HG02798 (cell line): ENCODE data around the gene MACROH2A1.

Source experiments
- ATAC-seq: cut with Tn5 transposase; IDR thresholded peaks from one replicate; pipeline ENCODE4 v1.9.1; 2021; ENCODE audit warnings: mild to moderate bottlenecking; ENCODE audit not compliant: unreplicated experiment, poor library complexity

MACROH2A1 gene

GRCh38 chr5:135335031-135335828 lies 63.8 kb downstream of the MACROH2A1 start:
- ATAC-seq = no peak

DNA sequence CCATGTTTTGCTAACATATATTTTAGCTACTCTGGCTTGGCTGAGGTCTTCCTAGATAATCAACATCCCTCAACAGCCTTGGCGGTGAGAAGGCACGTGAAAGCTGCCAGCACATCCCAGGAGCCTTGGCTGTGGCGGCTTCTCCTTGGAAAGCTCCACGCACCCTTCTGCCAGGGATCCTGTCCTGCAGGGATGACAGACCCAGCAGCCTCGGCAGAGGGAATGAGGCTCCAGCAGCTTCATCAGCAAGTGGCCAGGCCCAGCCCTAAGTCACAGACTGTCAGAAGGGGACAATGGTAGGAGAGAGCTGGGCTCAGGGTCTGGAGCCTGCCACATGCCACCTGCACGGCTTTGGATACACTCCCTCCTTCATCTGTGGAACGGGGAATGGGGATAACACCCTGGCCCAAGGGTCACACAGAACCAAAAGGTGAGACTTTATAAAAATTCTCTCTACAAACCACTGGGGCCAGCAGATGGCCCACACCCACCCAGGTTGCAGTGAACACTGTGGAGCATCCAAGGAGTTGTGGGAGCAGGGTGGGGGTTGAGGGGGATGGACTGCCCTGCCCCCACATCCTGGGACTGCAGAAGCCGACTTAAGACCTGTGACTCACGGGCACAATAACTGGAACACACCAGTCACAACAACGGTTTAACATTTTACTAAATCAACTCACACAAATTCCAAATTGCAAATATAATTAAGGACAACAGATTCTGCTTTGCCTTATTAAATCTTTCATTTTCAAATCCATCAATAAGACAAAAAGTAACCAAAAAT lies 65.1 kb downstream of the MACROH2A1 start:
- no peak for ATAC-seq

GRCh38 chr5:135332519-135333150 lies 66.4 kb downstream of the MACROH2A1 start:
- no peak for ATAC-seq

DNA sequence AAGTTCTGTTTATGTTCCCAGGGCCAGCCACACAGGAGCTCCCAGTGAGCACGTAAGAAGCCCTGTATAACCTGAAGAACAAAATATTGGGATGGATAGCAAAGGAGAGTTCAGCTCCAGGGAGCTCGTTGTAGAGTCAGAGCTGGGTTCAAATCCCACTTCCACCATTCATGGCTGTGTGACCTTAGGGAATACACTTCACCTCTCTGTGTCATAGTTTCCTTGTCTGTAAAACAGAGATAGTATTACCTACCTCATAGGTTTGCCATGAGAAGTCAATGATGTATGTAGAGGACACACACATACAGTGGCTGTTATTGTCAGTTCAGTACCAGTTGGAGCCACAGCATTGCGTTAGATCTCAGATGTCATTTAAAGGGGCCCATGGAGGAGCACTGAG lies 67.4 kb downstream of the MACROH2A1 start:
- ATAC-seq = no peak

- ATAC-seq = no peak
Observed at GRCh38 chr5:135330798-135331096, 68.3 kb downstream of the MACROH2A1 start.

- no peak for ATAC-seq
Observed at GRCh38 chr5:135329913-135330797, 68.9 kb downstream of the MACROH2A1 start.

GRCh38 chr5:135329066-135329912 lies 69.7 kb downstream of the MACROH2A1 start:
- no peak for ATAC-seq

DNA sequence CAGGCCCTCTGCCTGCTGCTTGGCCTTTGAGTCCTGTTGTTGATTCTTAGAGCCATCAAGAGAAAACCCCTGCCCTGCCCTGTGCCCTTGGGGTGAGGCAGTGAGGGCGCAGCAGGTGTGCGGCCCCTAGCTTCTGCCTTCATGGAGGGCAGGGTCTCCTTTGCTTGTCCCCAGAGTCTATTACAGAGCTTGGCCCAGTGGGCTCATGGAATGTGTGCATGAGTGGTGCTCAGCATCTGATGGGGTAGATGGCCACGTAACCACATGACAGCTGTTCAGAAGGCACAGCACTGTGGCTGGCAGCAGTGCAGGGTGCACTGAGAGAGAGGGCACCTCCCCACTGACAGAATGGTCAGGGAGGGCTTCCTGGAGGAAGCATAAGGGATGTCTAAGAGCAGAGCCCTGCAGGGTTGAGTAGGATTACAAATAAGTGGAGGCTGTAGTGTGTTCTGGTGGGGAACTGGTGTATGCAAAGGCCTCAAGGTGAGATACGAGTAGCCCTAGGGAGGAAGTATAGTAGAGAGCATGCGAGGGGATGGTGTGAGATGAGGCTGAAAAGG lies 70.8 kb downstream of the MACROH2A1 start:
- ATAC-seq = no peak

DNA sequence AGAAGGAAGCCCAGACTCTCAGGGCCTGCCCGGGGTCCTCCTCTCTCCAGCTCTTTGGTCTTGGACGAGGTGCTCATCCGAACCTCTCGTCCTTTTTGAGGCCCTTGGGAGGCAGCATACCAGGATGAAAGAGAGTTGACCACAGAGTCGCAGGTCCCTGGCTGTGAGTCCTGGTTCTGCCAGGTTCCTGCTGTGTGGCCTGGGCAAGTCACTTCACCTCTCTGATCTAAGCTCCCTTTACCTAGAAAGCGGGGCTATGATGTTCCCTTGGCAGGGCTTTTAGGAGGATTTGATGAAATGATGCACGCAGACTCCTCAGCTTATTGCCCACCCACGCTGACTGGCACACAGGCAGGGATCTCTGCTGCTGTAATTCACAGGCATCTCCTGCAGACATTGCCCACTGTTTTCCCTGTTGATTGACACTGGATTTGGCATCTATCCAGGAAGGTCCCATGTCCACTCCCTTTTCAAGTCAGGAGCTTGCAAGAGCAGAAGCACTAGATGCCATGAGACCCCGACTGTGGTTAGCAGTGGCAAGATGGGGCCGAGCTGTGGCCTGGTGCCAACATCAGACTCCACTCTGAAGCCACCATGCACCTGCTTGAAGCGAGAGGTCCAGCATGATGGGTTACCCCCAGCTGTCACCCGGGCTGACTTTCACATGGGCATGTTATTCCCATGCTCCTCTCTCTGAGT lies 71.5 kb downstream of the MACROH2A1 start:
- ATAC-seq = no peak

- no peak for ATAC-seq
Observed at GRCh38 chr5:135326296-135327254, 72.5 kb downstream of the MACROH2A1 start.

DNA sequence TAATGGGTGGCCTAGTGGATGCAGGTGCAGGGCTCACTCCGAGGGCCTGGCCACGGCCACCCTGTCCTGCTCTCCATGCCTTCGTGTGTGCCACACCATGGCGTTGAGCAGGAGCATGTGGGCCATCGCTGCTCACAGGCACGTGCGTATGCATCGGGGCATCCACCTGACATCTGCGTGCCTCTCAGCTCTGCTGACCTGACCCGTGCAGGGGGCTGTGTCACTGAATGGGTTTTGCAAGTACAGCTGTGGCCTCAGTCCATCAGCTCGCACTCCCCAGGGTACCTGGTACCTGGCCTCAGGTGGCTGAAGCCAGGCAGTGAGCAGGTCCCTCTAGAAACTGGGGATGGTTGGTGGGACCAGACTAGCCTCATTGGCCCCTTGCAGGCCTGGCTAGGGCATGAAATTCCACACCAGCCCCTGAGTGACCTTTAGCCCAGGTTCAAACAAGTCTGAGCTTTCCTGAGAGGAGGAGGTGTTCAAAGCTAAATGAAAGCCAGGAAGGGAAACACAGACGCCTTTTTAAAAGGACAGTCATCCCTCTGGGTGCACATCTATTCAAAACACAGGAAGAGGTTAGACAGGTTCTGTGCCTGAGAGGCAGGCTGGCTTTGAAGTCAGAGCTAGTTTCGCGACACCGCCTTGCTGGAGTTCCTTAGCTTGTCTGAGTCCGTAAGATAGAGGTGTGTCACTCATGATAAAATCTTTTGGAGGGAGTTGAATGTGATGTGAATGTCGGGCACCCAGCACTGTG lies 74.0 kb downstream of the MACROH2A1 start:
- ATAC-seq = no peak

GRCh38 chr5:135324160-135324559 lies 74.9 kb downstream of the MACROH2A1 start:
- ATAC-seq = no peak

- ATAC-seq = no peak
Observed at GRCh38 chr5:135323701-135324132, 75.3 kb downstream of the MACROH2A1 start.

DNA sequence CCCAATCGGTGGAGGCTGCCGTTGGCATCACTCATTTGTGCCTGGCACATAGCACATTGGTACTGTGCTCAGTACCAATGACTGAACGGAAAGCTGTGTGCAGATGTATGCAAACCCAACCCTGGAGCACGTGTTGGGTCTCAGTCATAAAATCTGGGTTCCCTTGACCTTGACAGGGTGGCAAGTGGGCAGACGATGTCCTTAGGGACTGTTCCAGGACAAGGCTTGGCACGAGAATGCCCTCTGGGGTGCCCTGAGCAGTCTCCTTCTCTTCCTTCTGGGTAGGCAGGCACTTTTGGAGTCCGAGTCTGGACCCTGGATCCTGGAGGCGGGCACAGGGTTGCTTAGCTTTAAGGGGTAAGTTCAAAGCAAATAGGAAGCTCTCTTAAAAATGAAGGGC lies 75.8 kb downstream of the MACROH2A1 start:
- ATAC-seq = no peak

DNA sequence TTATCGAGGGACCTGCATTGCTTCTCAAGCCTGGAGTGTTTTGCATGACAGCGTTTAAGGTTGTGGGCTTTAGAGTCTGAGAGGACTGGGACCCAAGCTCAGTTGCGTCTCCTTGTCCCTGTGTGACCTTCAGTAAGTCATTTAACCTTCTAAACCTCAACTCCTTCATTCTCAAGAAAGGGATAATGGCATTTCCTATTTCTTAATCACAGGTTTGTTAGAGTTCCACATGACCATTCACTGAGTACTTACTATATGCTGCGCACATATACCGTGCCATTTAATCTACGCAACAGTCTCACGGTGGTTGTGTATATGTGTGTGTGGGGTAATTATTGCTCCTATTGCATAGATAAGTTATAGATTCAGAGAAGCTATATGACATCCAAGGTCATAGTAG lies 76.3 kb downstream of the MACROH2A1 start:
- ATAC-seq = no peak

- no peak for ATAC-seq
Observed at GRCh38 chr5:135322271-135322670, 76.8 kb downstream of the MACROH2A1 start.
